CD4-positive, alpha-beta T cell treated with Interleukin-6 for 4 hours (primary cell): ENCODE data around the gene SH3PXD2A.

ENCODE experiments used
- DNase-seq: peaks from one replicate; pipeline ENCODE4 v3.0.0-alpha.2; 2020; ENCODE audit warnings: mixed read lengths

Gene SH3PXD2A

DNA sequence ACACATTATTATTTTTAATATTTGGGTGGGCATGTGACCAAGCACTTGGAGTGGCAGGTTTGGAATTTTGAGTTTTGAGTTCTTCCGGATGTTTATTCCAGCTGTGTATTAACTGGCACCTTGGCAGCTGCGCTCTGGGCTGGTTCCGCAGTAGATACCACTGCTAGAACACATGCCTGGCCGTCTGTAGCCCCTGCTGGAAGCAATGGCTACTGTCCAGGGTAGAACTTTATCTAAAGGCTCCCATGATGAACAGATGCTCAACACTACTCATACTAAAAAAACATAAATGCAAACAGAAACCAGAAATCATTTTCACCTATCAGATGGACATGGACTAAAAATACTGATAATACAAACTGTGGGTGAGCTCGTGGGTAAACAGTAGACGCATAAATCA, 19.4 kb upstream of the SH3PXD2A start:
- no peak for DNase-seq

DNA sequence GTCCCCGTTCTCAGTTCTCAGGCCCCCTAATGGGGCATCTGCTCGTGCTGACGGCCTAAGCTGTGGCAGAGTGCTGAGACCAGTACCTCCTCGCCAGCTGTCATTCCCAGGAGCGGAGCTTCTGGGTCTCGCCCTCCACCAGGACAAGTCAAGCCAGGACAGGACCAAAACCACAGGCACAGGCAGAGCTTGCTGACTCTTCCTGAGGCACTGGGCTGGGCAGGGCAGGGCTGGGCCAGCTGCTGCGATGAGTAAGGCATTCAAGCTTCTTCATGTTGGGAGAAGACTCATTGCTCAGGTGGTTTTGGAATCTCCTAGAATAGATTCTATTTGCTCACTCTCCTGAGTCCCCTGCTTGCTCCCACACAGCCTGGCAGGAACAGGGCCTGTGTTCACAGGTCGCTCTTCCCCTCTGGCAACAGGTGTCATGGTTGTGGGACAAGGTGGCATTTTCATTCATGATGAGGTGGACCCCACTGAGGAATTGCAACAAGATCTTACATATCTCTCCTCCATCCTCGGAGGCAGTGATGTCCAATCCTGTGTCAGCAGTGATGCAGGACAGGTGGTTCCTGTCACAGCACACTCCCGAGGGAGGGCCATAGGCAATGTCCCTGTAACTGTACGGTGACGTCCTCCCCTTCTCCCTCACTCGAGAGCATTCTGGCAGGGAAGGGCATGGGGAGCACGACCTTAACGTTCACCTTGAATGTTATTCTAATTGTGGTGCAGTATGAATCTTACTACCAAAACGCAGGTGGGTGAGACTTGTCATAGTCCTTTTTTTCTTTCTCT, 17.0 kb upstream of the SH3PXD2A start:
- no peak for DNase-seq

DNA sequence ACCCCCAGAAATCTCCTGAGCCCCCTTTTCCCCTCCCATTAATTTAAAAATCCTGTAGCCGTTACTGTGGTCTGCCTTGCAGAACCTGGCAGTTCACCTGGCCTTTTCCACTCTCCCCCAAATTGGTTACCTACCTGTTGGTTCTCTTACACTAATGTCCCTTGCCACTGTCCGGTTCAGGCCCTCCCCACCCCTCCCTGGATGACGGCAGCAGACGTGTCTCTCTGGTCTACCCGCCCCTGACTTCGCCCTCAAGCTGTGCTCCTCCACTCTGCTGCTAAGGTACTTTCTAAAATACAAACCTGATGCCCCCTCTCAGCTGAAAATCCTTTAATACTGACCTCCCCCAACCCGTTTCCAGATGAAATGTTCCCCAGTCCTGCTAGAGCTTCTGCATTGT, 15.6 kb upstream of the SH3PXD2A start:
- DNase-seq, result no peak

GRCh38 chr10:103870516-103870915, 15.1 kb upstream of the SH3PXD2A start:
- no peak for DNase-seq

DNA sequence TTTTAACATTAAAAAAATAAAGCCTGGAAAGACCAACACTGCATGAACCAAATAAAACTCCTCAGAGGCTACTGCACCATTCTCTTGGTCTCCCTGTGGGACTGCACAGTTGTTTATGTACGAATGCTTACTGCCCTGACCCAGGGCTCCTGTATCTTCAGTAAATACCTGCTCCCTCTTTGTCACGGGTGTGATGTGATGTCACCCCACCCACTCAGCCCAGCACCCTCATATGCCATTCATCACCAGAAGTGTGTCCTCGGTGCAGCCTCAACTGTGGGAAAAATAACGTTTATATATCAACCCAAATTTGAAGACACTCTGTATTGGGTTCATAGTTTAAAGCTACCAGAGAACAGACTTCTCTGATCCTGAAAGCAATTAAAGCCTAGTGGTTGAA, 14.0 kb upstream of the SH3PXD2A start:
- no peak for DNase-seq

DNA sequence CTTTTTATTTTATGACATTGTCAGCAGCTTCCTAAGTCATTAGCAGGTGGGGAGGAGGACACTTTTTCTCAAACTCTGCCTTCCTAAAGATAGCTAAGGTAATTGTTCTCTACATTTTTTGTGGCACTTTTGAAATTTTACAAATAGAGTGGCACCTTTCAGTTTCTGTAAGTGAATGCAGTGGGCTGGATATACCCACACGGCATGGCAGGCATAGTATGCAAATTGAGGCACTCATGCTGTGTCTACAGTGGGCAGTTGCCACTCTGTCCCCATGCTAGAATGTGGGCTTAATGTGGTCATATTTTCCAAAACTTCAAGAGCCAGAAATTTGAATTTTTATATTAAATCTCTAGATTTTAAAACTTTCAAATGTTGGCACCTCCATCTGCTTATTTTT, 12.8 kb upstream of the SH3PXD2A start:
- DNase-seq, result no peak

DNA sequence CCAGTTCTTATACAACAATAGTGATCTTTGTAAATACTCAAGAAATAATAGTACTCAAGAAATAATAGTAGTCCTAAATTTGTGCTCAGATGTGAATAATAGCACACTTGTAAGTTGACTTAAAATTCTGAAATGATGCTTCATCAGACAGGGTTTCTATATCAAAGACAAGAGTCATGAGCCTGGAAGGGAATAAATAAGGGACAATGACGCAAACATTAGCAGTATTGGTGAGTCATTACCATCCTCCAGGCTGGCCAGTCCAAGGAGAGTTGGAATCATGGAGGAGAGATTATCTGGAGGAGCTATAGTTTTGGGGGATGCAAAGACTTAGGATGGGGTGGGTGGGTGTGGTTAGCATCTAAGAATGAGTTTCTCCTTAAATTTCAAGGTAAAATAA, 6.1 kb upstream of the SH3PXD2A start:
- DNase-seq, result no peak

DNA sequence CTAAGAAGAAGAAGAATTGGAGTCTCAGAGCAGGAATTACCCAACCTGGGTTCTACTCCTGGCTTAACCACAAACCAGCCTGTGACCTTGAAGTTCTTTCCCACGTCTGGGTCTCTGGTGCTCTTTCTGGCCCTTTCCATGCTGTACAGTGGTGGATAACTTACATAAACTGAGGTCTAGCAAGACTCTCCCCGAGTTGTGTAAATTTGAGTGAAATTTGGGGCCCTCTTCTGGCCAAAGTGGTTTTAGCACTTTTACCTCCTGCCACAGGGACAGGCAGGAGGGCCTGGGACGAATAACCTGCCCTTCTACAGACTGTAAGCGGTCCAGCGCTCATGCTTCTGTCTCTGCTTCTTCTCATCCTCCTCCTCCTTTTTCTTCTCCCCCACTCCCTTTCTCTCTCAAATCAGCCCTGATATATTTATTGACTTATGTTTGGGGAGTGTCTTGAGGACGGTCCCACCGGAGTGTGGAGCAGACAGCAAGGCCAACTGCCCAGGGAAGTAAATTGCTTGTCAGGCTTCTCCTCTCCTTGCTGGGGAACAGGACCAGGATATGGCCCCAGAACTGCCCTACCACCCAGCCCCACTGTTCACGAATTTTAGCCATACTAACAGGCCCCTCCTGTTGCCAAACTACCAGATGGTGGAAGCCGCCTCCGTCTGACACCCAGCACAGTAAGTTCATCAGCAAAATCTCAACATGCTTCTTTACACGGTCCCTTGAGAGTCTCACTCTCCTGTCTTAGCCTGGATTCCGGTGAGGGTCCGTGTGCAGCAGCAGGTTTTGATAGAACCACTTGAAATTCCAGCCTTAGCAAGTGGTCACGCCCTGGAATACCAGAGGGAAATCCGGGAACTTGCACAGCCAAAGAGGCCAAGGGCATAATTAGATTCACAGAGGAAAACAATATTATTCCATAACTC, 4.0 kb upstream of the SH3PXD2A start:
- DNase-seq, result peak; percentile 71

- DNase-seq, result no peak
These were observed 3.0 kb upstream of the SH3PXD2A start for GRCh38 chr10:103858360-103858759.

DNA sequence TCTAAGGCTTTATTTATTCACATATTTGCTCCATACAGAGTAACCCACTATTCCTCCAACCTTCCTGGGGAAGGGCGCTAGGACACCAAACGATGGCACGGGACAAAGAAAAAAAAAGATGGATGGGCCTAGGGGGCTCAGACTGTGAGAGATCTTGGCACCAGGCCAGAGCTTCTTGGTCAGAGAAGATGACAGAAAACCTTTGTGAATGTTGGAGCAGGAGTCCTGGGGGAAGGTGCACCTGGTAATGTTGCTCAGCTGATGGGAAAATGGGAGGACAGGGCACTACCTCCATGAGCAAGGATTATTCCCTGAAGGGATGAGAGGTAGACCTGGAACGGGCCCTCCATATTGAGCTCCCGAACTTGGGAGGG, 1.4 kb upstream of the SH3PXD2A start:
- no peak for DNase-seq

- no peak for DNase-seq
These were observed 748 bp upstream of the SH3PXD2A start for GRCh38 chr10:103855852-103856796.

DNA sequence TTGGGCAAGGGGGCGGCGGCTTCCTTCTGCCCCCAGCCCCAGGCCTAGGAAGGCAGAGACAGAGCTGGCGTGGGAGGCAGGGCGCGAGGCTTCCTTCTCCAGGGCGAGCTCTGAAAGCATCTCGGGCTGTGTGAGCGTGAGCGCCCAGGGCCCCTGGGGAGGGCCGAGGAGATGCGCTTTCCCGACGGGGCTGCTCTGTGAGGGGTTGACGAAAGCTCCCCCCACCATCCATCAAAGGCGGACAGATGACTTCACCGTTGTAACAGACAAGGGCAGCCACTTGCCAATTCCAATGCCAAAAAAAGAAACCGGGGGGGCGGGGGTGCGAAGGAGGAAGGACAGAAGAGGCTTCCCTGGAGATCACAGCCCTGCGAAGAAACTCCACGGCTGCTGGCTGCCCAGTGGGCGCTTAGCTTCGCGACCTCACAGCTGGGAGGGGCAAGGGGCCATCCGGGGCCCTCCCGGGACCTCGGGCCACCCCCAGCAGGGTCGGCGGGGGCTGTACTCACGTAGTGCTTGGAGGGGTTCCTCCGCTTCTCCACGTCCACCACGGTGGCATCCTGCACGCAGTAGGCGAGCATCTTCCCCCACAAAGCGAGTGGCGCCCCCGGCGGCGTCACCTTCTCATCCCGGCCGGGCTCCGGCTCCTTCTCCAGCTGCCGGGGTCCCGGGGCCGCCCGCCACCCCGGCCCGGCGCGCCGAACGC, 537 bp downstream of the SH3PXD2A start:
- peak; percentile 23 for DNase-seq

- no peak for DNase-seq
These were observed 1.1 kb downstream of the SH3PXD2A start for GRCh38 chr10:103854265-103854685.

GRCh38 chr10:103853428-103854264, 1.7 kb downstream of the SH3PXD2A start:
- no peak for DNase-seq

- no peak for DNase-seq
These were observed 2.5 kb downstream of the SH3PXD2A start for GRCh38 chr10:103852856-103853255.

DNA sequence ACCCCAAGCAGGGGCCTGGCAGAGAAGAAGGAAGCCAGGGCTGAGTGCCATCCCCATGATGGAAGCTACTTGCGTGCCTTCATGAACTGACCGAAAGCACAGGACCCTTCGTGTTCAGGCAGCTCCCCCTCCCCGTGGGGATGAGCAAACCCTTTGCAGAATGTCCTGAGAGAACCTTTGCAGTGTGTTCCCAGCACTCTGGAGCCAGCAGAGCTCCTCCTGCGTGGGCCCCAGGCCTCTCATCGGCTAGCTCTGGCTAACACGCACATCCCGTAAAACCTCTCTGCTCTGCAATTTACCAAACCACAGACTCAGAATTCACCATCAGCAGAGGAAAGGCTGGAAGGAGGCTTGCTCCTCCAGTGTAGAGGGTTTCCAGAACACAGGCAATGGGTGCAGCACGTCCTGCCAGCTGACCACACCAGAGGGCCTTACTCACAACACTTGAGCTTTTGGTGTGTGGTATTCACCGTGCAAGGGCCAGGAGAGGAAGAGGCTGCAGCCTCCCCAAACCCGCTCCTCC, 3.1 kb downstream of the SH3PXD2A start:
- DNase-seq, result no peak

DNA sequence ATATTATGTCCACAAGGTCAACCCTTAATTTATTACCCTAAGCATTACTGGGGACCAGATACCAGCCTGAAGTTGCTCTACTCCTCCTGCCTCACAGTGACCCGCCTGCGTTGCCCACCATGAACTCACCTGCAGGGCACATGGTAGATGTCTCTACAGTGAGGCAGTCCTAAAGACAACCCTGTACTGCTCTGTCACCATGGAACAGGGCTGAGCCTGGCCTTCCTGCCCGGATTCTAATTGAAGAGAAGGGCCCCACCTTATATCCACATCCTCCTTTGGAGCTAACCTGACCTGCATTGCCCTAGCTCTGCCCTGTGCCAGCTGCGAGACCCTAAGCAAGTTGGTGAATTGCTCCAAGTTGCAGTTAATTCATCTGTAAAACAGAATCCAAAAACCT, 4.1 kb downstream of the SH3PXD2A start:
- no peak for DNase-seq

DNA sequence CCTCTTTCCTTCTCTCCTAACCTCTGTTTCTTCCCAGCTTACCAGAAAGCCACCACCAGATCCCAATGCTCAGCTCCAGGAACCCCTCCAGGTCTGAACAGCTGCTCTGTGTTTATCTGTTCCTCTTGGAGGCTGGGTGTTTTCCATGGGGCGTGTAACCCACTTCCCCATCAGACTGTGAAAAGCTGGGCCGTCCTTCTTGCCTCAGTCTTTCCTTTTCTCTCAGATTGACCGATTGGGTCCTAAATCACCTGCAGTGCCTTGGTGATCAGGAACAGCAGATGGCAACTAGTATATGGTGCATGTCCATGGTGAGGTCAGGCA, 4.8 kb downstream of the SH3PXD2A start:
- no peak for DNase-seq

DNA sequence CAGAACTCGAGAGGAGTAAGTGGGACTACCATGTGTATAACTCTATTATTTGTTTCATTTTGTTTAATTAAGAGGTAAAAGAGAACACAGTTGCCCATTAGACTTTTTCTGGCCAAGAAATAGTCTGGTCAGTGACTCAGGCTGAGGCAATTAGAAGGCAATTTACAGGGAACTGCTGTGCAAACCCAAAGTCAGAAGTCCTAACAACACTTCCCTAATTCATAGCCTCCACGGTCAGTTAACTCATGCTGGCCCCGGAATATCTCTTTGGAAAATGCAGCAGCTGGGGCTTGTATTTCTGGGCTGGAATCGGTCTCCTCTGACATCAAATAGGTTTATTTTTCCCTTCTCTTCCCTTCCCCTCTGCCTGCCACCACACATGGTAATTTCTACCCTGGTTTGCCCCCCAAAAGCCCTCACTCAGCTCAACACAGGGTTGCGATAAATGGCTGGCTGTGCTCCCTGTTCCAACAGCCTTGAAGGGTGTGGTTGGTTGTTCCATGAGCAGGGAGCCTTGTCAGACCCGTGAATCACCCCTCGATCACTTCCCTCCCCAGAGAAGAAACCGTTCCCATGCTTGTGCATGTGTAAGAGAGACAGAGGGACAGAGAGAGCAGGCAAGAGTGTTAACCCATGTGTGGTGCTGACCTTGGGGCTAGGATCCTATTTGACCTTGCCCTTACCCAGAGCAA, 5.3 kb downstream of the SH3PXD2A start:
- DNase-seq, result no peak

DNA sequence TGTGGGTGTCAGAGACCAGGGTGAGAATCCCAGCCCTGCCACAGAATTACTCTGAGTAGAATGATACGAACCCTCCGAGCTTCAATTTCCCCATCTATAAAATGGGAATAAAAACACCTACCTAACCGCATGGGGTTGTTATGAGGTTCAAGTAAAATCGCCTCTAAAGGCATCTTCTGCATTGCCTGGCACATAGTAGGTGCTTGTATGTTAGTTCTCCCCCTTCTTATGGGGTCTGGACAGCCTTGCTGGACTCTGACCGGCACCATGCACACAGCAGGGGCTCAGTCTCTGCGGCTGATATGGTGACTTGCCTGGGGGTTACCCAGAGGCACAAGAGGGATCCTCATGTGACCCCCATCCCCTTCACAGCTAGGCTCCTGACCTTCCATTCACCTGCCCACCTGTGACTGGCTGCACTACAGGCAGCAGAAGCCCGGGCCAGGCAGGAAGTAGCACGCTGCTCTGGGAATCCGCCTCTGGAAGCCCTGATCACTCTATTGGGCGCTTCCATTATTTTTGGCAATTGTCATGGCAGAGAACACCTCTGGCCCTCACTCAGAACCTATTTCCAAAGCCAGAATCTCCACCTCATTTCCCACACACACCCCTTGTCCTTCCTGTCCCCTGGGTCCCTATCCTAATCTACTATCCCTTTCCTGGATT, 6.0 kb downstream of the SH3PXD2A start:
- DNase-seq, result no peak
